GM18508 (cell line): ENCODE data around the gene EXOC4.

Experiments
- ATAC-seq: cut with Tn5 transposase; IDR thresholded peaks from one replicate; pipeline ENCODE4 v1.9.1; 2021; ENCODE audit warnings: moderate number of reproducible peaks; ENCODE audit not compliant: insufficient read depth, unreplicated experiment

Gene EXOC4

DNA sequence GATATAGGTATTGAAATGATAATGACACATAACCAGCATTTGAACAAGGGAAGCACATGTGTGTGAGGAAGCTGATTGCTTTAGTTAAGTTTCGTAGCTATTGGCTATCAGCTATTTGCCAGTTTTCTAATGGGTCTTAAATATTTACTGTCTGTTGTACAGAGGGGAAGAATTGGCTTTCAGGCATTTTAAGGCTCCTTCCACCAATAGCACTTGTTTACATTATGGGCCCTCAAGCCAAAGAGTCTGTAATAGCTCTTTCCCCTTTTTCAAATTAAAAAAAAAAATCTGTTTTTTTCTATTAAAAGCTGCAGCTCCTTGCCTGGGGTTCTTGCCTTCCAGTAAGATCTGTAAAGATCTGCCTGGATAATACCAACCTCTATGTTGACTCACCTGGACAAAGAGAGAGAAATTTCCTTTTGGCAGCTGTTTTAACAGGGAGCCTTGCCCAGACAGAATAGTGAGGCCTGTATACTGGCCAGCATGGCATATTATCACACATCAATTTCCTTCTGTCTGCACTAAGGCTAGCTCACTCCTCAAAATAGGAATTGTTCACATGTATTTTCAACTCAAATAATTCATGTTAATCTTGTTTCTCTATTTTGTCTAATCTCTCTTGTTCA lies 769.5 kb downstream of the EXOC4 start:
- ATAC-seq = no peak

DNA sequence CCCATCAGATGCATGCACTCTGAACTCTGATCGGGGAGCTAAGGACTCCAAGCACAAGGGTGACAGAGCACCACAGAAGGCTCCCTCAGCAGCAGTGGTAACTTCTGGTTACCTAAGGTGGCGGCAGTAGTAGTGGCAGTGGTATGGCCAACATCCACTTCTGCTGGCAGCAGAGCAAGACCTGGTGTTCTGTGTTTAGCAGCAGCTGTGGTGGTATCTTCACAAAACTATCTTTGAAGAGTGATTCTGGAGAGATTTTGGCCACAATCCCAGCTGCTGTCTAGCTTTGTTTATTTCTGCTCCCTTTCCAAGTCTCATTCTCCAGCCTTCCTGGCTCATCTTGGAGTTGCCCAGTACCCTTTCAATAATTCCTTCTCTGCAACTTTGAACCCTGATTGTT lies 771.9 kb downstream of the EXOC4 start:
- ATAC-seq = no peak

- no peak for ATAC-seq
Observed at GRCh38 chr7:134028853-134029252, 776.0 kb downstream of the EXOC4 start.

DNA sequence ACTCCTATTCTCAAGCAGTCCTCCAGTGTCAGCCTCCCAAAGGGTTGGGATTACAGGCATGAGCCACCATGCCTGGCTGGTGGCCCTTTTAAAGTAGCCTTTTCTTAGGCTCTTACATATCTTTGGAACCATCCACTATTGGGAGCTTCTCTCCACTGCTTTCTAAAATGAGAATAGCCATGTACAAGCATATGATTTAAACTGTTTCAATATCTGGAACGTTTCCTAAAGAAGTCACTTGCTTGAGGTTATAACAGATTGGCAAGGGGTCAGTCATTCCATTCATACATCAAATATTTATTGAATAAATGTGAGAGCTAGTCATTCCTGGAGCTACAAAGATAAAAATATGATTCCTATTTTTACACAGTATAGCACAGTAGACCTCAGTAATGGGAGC lies 776.9 kb downstream of the EXOC4 start:
- no peak for ATAC-seq

DNA sequence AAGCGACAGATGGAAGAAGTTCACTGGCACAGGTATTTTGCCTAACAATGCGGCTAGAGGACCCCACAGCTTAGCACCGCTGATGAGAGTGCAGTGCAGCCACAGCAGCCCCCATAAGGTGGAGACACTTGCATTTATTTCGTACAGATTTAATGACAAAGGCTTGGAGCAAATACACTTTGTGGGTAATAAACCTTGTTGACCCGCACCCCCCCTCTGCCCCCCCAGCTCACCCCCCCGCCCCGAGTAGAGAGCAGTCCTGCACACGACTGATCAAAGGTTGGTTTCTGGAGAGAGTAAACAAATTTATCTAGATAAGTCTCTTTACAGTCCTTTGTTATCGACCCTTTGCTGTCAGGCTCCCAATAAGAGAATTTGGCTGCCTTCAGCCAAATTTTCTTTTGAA lies 777.6 kb downstream of the EXOC4 start:
- ATAC-seq = no peak

GRCh38 chr7:134031835-134032617 lies 779.1 kb downstream of the EXOC4 start:
- no peak for ATAC-seq

DNA sequence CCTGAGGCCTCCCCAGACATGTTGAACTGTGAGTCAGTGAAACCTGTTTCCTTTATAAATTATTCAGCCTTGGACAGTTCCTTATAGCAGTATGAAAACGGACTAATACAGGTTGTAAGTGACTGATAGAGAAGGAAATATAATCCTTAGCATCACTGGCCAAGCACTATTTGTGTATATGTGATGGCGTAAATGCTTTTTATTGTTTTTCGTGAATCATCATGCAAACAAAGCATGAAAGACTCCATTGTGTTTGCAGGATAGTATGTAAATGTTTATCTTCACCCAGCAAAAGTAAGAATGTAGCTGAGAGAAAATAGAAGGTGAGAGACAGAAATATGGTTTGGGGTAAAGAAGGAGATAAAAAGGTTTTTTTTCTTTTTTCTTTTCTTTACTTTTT lies 781.8 kb downstream of the EXOC4 start:
- no peak for ATAC-seq

- ATAC-seq = no peak
Observed at GRCh38 chr7:134037991-134038390, 785.1 kb downstream of the EXOC4 start.

DNA sequence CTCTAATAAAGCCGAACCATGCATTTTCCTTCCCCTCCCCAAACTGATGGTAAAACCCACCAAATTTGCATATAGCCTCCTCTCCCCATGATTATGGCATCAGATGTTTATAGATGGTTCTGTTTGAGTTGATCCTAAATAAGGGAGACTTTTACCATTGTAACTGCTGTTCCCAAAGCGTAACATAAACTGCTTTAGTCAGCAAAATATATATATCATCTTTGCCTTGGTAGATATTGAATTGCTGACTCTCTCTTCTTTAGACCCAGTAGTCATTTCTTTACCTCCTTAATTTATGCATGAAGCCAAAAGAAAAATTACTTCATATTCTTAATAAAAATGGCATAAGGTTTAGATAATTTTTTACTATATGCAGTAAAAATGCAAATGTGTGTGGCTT lies 788.1 kb downstream of the EXOC4 start:
- no peak for ATAC-seq

DNA sequence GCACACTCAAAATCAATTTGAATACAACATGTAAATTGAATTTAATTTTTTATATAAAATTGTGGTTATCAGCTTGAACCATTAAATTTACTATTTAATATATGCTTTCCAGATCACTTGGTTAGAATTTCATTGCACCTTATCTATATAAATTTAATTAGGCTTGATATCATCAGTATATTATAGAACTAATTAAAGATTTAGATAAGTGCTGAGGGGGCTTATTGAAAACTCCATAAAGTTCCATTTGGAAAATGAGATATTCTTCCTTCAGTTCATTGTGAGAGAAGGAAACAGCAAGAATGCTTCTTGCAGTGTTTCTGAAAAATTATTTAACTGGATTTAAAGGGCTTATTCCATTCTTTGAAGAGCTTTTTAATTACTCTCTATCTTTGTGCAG lies 788.6 kb downstream of the EXOC4 start:
- no peak for ATAC-seq

DNA sequence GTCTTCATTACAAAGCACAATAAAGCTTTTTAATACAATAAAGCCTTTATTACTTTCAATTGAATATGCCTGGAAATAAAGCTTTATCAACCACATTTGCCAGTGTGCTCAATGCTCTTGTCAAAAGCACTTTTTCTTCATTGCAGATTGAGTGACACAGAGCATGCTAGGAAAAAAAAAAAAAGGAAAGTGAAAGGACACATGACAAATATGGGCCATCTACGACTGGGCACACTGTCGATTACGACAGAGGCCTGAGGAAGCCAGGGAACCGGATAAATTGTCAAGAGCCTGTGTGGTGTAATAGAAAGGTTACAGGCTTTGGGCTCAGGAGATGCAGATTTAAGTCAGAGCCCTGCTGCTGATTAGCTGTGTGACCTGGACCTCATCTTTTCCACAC lies 789.4 kb downstream of the EXOC4 start:
- no peak for ATAC-seq

- no peak for ATAC-seq
Observed at GRCh38 chr7:134044682-134045081, 791.8 kb downstream of the EXOC4 start.

GRCh38 chr7:134045716-134046115 lies 792.8 kb downstream of the EXOC4 start:
- no peak for ATAC-seq

DNA sequence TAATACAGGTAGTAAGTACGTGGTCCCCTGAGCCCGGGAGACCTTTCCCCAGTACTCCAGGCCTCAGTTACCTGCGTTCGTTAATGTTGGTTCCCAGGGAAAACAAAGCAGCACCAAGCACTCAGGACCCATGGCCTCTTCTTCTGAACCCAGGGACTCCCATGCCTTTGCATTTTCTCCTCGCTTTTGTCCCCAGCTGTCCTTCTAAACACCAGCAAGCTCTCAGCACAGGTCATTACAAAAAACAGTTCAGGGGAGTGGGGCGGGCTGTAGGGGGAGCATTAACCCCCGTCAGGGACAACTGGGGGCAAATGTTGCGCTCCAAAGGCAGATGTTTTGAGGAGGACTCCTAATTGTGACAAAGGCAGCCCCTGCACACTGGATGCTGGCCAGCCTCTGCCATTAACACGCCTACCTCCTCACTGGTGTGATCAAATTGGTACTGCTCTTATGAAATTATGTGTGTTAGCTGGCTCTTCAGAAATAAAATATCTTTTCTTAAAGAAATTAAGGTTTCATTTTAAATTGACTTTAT lies 793.8 kb downstream of the EXOC4 start:
- ATAC-seq = no peak

DNA sequence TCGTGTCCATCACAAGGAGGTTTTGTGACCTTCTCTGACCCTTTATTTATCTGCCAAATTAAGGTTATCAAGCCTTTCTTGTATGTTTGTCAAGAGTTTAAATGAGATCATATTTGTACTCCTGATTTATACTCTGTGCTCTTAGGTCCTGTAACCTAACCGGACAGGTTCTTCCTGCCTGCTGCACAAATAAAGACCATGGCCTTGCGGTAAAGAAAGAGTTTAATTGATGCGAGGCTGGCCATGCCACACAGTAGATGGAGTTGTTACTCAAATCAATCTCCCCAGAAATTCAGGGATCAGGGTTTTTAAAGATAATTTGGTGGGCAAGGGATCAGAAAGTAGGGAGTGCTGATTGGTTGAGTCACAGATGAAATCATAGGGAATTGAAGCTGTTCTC lies 794.8 kb downstream of the EXOC4 start:
- ATAC-seq = no peak

DNA sequence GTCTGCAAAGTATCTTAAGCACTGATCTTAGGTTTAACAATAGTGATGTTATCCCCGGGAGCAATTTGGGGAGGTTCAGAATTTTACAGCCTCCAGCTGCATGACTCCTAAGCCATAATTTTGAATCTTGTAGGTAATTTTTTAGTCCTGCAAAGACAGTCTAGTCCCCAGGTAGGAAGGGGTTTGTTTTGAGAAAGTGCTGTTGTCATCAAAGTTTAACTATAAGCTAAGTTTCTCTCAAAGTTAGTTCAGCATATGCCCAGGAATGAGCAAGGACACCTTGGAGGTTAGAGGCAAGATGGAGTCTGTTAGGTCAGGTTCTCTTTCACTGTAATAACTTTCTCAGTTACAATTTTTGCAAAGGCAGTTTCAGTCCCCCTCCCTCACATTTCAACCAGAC lies 795.3 kb downstream of the EXOC4 start:
- no peak for ATAC-seq

DNA sequence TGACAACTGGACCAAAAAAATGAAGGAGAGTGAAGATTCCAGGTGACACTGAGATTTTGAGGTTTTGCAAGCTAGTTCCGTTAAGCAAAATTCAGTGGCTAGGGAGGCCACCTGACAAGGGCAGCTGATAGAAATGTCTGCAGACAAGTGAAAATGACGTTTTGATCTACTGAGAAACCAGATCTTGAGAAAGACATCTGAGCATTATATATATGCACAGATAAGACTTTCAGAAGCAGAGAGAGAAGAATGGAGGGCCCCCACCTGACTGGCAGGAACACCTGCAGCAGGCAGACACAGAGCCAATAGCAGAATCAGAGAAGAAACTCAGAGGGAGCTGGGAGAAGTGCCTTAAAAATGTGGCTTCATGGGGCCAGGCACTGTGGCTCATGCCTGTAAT lies 798.1 kb downstream of the EXOC4 start:
- ATAC-seq = no peak

DNA sequence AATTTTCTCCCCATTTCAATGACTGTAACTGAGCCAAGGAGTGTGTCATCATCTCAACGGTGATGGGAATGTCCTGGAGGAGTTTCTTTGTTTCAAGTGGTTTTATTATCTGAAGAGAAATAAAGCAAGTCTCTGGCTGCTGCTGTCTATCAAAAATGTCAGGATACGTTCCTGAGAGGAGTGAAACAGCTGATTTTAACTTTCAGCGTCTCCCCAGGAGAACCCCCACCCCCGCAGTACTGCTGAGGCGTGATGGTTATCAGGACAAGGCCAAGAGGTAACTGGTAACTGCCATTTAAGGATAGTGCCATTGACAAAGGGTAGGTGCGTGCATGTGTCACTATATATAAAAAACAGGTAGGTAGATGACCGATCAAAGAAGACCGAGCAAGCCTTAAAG lies 803.9 kb downstream of the EXOC4 start:
- no peak for ATAC-seq

GRCh38 chr7:134058521-134058920 lies 805.6 kb downstream of the EXOC4 start:
- no peak for ATAC-seq

DNA sequence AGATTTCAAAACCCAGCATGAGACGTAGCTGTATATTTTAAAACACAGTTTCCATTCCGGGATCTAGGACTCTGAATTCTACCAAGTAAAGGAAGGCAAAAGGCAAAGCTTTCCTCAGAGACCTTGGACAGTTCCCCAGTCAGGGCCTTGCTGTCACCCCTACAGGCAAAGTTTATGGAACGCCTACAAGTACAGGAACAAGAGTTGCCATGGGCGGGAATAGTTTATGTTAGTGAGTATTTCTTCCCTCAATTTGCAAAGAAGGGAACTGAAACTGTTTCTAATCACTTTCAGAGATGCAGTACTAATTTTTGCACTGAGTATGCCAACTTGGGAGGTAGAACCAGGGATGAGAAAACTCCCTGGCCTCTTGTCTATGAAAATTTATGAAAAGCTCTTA lies 806.1 kb downstream of the EXOC4 start:
- no peak for ATAC-seq

- no peak for ATAC-seq
Observed at GRCh38 chr7:134059921-134060320, 807.0 kb downstream of the EXOC4 start.

DNA sequence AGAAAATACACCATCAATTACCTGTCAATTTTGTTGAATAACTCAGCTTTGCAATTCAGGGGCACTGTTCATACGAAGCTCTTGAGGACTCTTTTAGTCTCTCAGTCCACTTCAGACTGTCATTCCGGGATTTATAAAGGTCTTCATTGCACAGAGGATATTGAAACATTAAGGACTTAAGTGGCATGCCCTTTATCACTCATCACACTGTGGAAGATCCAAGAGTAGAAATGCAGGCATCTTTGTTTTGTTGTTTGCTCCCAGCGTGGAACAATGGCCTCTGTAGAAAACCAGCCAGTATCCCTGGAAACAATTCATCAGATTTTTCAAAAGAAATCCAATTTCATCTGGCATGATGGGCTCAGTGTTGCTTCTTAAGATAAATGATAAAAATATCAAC lies 808.0 kb downstream of the EXOC4 start:
- ATAC-seq = no peak
